Aorta (tissue), 5 donors: ENCODE results near the gene KBTBD13. TPM values are rescaled to one million over a fixed set of nuclear protein-coding genes. Genes with fewer than 3 reads are reported as not detected.

ENCODE experiments used
- ATAC-seq: fragments of 200-7000 bp; cut with Tn5 transposase; one replicate; pipeline ENCODE4 v1.9.1; 2022; ENCODE audit warnings: moderate library complexity; ENCODE audit not compliant: low FRiP score
- DNase-seq, 2 donors: peaks; one replicate each; pipeline ENCODE4 v3.0.0-alpha.2; 2020
- H3K27ac ChIP-seq, 2 donors: one replicate each; pipeline ENCODE4 v1.5.1; 2013; ENCODE audit warnings: low read length in 2 of 2, mild to moderate bottlenecking in 2 of 2, moderate library complexity in 2 of 2, control low read depth in 1 of 2, inconsistent platforms in 1 of 2, low read depth in 1 of 2
- H3K27me3 ChIP-seq, 2 donors: one replicate each; pipeline ENCODE4 v1.6.1; 2013; ENCODE audit warnings: control low read depth in 1 of 2, low read length in 1 of 2, mild to moderate bottlenecking in 1 of 2, moderate library complexity in 1 of 2; ENCODE audit not compliant: insufficient read depth in 2 of 2, control insufficient read depth in 1 of 2
- H3K36me3 ChIP-seq, 2 donors: one replicate each; pipeline ENCODE4 v1.6.1; 2013; ENCODE audit warnings: control low read depth in 1 of 2, low read length in 1 of 2, mild to moderate bottlenecking in 1 of 2; ENCODE audit not compliant: insufficient read depth in 2 of 2, control insufficient read depth in 1 of 2
- H3K4me1 ChIP-seq, 2 donors: one replicate each; pipeline ENCODE4 v1.6.1; 2013; ENCODE audit warnings: low read length in 2 of 2, control low read depth in 1 of 2, mild to moderate bottlenecking in 1 of 2, moderate library complexity in 1 of 2; ENCODE audit not compliant: insufficient read depth in 2 of 2, control insufficient read depth in 1 of 2
- H3K4me3 ChIP-seq, 2 donors: one replicate each; pipeline ENCODE4 v1.5.1; 2013; ENCODE audit warnings: low read length in 2 of 2, control low read depth in 1 of 2, mild to moderate bottlenecking in 1 of 2
- H3K9me3 ChIP-seq: one replicate; pipeline ENCODE4 v1.6.1; 2013; ENCODE audit warnings: mild to moderate bottlenecking, low read length; ENCODE audit not compliant: control insufficient read depth
- WGBS, 2 donors: extraction: QIAGEN DNeasy Blood & Tissue Kit; methylation state at CpG; one replicate each; pipeline ENCODE4 v1.1.7; 2013; 5-methylcytosine and 5-hydroxymethylcytosine counted together
- intact Hi-C, 2 donors: fragments of 100-400 bp; cut with DNase I; formaldehyde crosslinking; loops; one replicate each; pipeline versions ENCODE4 v1.14.2 to v1.15.0; 2022
- polyA plus RNA-seq, 2 donors: library from polyadenylated mRNA; stranded (reverse); fragments of 200-250 nt; gene quantifications; one replicate each; pipeline ENCODE4 v1.2.3, GENCODE V29; 2013
- total RNA-seq, 2 donors: library from RNA; stranded (reverse); fragmentation: NEBNext Ultra II Directional; extraction: Animal tissue kit (Norgen Biotek cat#: 25700); gene quantifications; one replicate each; pipeline ENCODE4 v1.2.1, GENCODE V29; 2021
- donor health status: healthy with polysubstance abuse.
- donor health status: Bipolar disorder and iron deficiency.
- donor health status: DM: no; HTN: no; CAD: no.
- donor health status: DM: no; HTN: no; CAD: no.
- donor health status: DM: yes; HTN: yes; CAD: no.

KBTBD13 gene
- total and polyA plus RNA-seq, 4 donors, result 0.05 to 1.5 (median 0.87) TPM

GRCh38 chr15:65100442-65100841 is 23.9 kb downstream of the KBTBD13 start:
- Histone ChIP-seq H3K4me1 (no peaks in the 10 kb centered on the region), H3K4me3 (no peak overlapping the region), H3K27ac (no peak overlapping the region), H3K36me3 (peaks cover 0 to 4% of the 10 kb centered on the region in 2 donors), H3K9me3 (no peaks in the 10 kb centered on the region), H3K27me3 (no peaks in the 10 kb centered on the region)
- ATAC-seq, result no peak
- intact Hi-C loops, result loop anchor here in 1 of 2 donors (5.0 kb wide), 1 partner anchor 48 kb away; no protein-coding TSS in a partner anchor
- WGBS, 2 donors, result 40 to 61% methylated on average over 7 of the region's 7 CpGs
- no peak for DNase-seq

GRCh38 chr15:65101411-65101890 is 24.9 kb downstream of the KBTBD13 start:
- WGBS, 2 donors, result 28% methylated on average over 9 of the region's 9 CpGs
- Histone ChIP-seq H3K27me3 (no peaks in the 10 kb centered on the region), H3K27ac (no peak overlapping the region), H3K36me3 (peaks cover 0 to 4% of the 10 kb centered on the region in 2 donors), H3K4me3 (no peak overlapping the region), H3K9me3 (no peaks in the 10 kb centered on the region), H3K4me1 (no peaks in the 10 kb centered on the region)
- peak; percentile 82 to 93 for DNase-seq
- ATAC-seq, result peak; percentile 74
- intact Hi-C loops, result loop anchor here (1.0 to 5.0 kb wide), 3 partner anchors 47 to 68 kb away; no protein-coding TSS in a partner anchor

- H3K4me1 ChIP-seq, result no peaks in the 10 kb centered on the region
- 58 to 70% methylated on average over 47 to 75 of the region's 75 CpGs for WGBS, 2 donors
- no peak for DNase-seq
- H3K4me3 ChIP-seq, result no peak overlapping the region
- H3K27ac ChIP-seq, result no peak overlapping the region
- peaks cover 0 to 4% of the 10 kb centered on the region in 2 donors for H3K36me3 ChIP-seq
- no peaks in the 10 kb centered on the region for H3K27me3 ChIP-seq
- intact Hi-C loops, result loop anchor here (1.0 to 5.0 kb wide), 3 partner anchors 48 to 69 kb away; no protein-coding TSS in a partner anchor
- peak; percentile 17 for ATAC-seq
- no peaks in the 10 kb centered on the region for H3K9me3 ChIP-seq
These were observed 25.6 kb downstream of the KBTBD13 start for GRCh38 chr15:65101891-65102708.

GRCh38 chr15:65102912-65103311 is 26.4 kb downstream of the KBTBD13 start:
- no peak for DNase-seq
- WGBS, 2 donors, result 95% methylated on average over 3 of the region's 3 CpGs
- no peak for ATAC-seq
- H3K27me3 ChIP-seq, result no peaks in the 10 kb centered on the region
- no peak overlapping the region for H3K4me3 ChIP-seq
- peaks cover 0 to 4% of the 10 kb centered on the region in 2 donors for H3K36me3 ChIP-seq
- no peaks in the 10 kb centered on the region for H3K4me1 ChIP-seq
- intact Hi-C loops, result loop anchor here in 1 of 2 donors (5.0 kb wide), 1 partner anchor 51 kb away; no protein-coding TSS in a partner anchor
- H3K9me3 ChIP-seq, result no peaks in the 10 kb centered on the region
- no peak overlapping the region for H3K27ac ChIP-seq

GRCh38 chr15:65105038-65105437 is 28.5 kb downstream of the KBTBD13 start:
- no peak overlapping the region for H3K27ac ChIP-seq
- H3K4me3 ChIP-seq, result no peak overlapping the region
- H3K27me3 ChIP-seq, result no peaks in the 10 kb centered on the region
- intact Hi-C loops, result no loop called here
- H3K36me3 ChIP-seq, result no peaks in the 10 kb centered on the region
- no peaks in the 10 kb centered on the region for H3K4me1 ChIP-seq
- 88% methylated on average over 5 of the region's 5 CpGs for WGBS, 2 donors
- no peak for ATAC-seq
- DNase-seq, result no peak
- H3K9me3 ChIP-seq, result no peaks in the 10 kb centered on the region

GRCh38 chr15:65106011-65106590 is 29.6 kb downstream of the KBTBD13 start:
- WGBS, 2 donors, result 84 to 86% methylated on average over 6 of the region's 6 CpGs
- Histone ChIP-seq H3K27ac (no peak overlapping the region), H3K4me3 (no peak overlapping the region), H3K27me3 (no peaks in the 10 kb centered on the region), H3K36me3 (no peaks in the 10 kb centered on the region), H3K4me1 (no peaks in the 10 kb centered on the region), H3K9me3 (no peaks in the 10 kb centered on the region)
- no peak for ATAC-seq
- DNase-seq, result peak in 1 of 2 donors; percentile 59
- intact Hi-C loops, result no loop called here

- intact Hi-C loops, result no loop called here
These were observed 34.2 kb downstream of the KBTBD13 start for GRCh38 chr15:65110676-65111292.

GRCh38 chr15:65115086-65115485 is 38.5 kb downstream of the KBTBD13 start, which contains the start of gene UBAP1L:
Gene UBAP1L (minus strand): TSS chr15:65115200. CDS start chr15:65106215, 8,985 bp downstream.
- H3K27ac ChIP-seq, result no peak within 1 kb of the TSS
- no peaks in the 10 kb centered on the region for H3K9me3 ChIP-seq
- H3K27me3 ChIP-seq, result no peaks in the 10 kb centered on the region
- ATAC-seq (no peak), DNase-seq (no peak)
- H3K4me1 ChIP-seq, result no peaks in the 10 kb centered on the region
- H3K4me3 ChIP-seq, result no peak within 1 kb of the TSS
- H3K36me3 ChIP-seq, result peaks cover 5 to 14% of the 10 kb centered on the region in 2 donors
- intact Hi-C loops, result no loop called here
- WGBS, 2 donors, result 79 to 80% methylated on average over 2 of the region's 2 CpGs

More at GRCh38 chr15:65110676-65111292, 34.2 kb downstream of the KBTBD13 start:
- no peak overlapping the region for H3K27ac ChIP-seq
- no peaks in the 10 kb centered on the region for H3K4me1 ChIP-seq
- H3K9me3 ChIP-seq, result no peaks in the 10 kb centered on the region
- no peaks in the 10 kb centered on the region for H3K27me3 ChIP-seq
- no peak overlapping the region for H3K4me3 ChIP-seq
- H3K36me3 ChIP-seq, result peaks cover 2 to 5% of the 10 kb centered on the region in 2 donors
- no peak for DNase-seq
- ATAC-seq, result no peak
- 13 to 22% methylated on average over 3 of the region's 3 CpGs for WGBS, 2 donors
